Smooth muscle cell of the umbilical artery (primary cell): ENCODE data around the gene MDFIC2. TPM values are rescaled to one million over a fixed set of nuclear protein-coding genes. Genes with fewer than 3 reads are reported as not detected.

Experiments
- total RNA-seq: library from RNA; depleted of rRNA; stranded (reverse); fragments of >200 nt; gene quantifications from 2 replicates; pipeline ENCODE4 v1.2.3, GENCODE V29; 2014

MDFIC2 gene
- total RNA-seq: not detected in 2 replicates

GRCh38 chr3:70312336-70312735 lies at the start of gene MDFIC2:
TSS of gene MDFIC2 (minus strand) at chr3:70312638. CDS start at chr3:70311973, 665 bp downstream.

